H9 (cell line): ENCODE data around the gene B4GALNT2. TPM values are rescaled to one million over a fixed set of nuclear protein-coding genes. Genes with fewer than 3 reads are reported as not detected.

Experiments
- DNase-seq: peaks from one replicate; pipeline ENCODE4 v3.0.0-alpha.2; 2017
- H2AFZ ChIP-seq: one replicate; pipeline ENCODE4 v1.6.1; 2013; ENCODE audit warnings: mild to moderate bottlenecking, low read length, control low read depth, moderate library complexity
- H2AK5ac ChIP-seq: 2 replicates; pipeline ENCODE4 v1.6.1; 2013; ENCODE audit warnings: low read length, control low read depth, mixed read lengths; ENCODE audit not compliant: insufficient read length
- H2BK120ac ChIP-seq: one replicate; pipeline ENCODE4 v1.6.1; 2013; ENCODE audit warnings: low read depth, mild to moderate bottlenecking, low read length, control low read depth, inconsistent platforms; ENCODE audit not compliant: poor library complexity, severe bottlenecking
- H2BK12ac ChIP-seq: 2 replicates; pipeline ENCODE4 v1.6.1; 2013; ENCODE audit warnings: low read length, control low read depth, mixed read lengths, low read depth; ENCODE audit not compliant: insufficient read length
- H2BK15ac ChIP-seq: 2 replicates; pipeline ENCODE4 v1.6.1; 2013; ENCODE audit warnings: low read depth, low read length, control low read depth
- H2BK20ac ChIP-seq: one replicate; pipeline ENCODE4 v1.6.1; 2013; ENCODE audit warnings: low read depth, mild to moderate bottlenecking, low read length, control low read depth, inconsistent platforms; ENCODE audit not compliant: poor library complexity, severe bottlenecking
- H2BK5ac ChIP-seq: 2 replicates; pipeline ENCODE4 v1.6.1; 2013; ENCODE audit warnings: low read length, control low read depth, mixed read lengths; ENCODE audit not compliant: insufficient read length
- H3K14ac ChIP-seq: 2 replicates; pipeline ENCODE4 v1.6.1; 2013; ENCODE audit warnings: low read length, control low read depth; ENCODE audit not compliant: insufficient read depth
- H3K18ac ChIP-seq: 2 replicates; pipeline ENCODE4 v1.6.1; 2013; ENCODE audit warnings: low read depth, mild to moderate bottlenecking, mixed read lengths, low read length, control low read depth; ENCODE audit not compliant: insufficient read length
- H3K23ac ChIP-seq: 2 replicates; pipeline ENCODE4 v1.6.1; 2013; ENCODE audit warnings: low read length, control low read depth, mixed read lengths, low read depth; ENCODE audit not compliant: insufficient read length
- H3K23me2 ChIP-seq: 2 replicates; pipeline ENCODE4 v1.6.1; 2013; ENCODE audit warnings: low read depth, mild to moderate bottlenecking, mixed read lengths, low read length, control low read depth; ENCODE audit not compliant: insufficient read length, poor library complexity, severe bottlenecking
- H3K27ac ChIP-seq: 2 replicates; pipeline ENCODE4 v1.5.1; 2013; ENCODE audit warnings: low read length, control low read depth, mixed read lengths, low read depth; ENCODE audit not compliant: insufficient read length
- H3K27me3 ChIP-seq: 2 replicates; pipeline ENCODE4 v1.6.1; 2013; ENCODE audit warnings: low read length, control low read depth, inconsistent platforms; ENCODE audit not compliant: insufficient read depth
- H3K4ac ChIP-seq: 2 replicates; pipeline ENCODE4 v1.6.1; 2013; ENCODE audit warnings: low read depth, mild to moderate bottlenecking, control low read depth, inconsistent platforms, low read length, moderate library complexity
- H3K4me1 ChIP-seq: 2 replicates; pipeline ENCODE4 v1.6.1; 2013; ENCODE audit warnings: low read length, control low read depth, inconsistent platforms; ENCODE audit not compliant: insufficient read depth
- H3K4me2 ChIP-seq: 2 replicates; pipeline ENCODE4 v1.6.1; 2013; ENCODE audit warnings: low read length, control low read depth, mixed read lengths; ENCODE audit not compliant: insufficient read length, insufficient read depth
- H3K56ac ChIP-seq: 2 replicates; pipeline ENCODE4 v1.6.1; 2013; ENCODE audit warnings: low read depth, mild to moderate bottlenecking, mixed read lengths, low read length, control low read depth; ENCODE audit not compliant: insufficient read length
- H3K79me1 ChIP-seq: 2 replicates; pipeline ENCODE4 v1.6.1; 2013; ENCODE audit warnings: low read depth, mild to moderate bottlenecking, moderate library complexity, low read length, control low read depth, inconsistent platforms; ENCODE audit not compliant: insufficient read depth, poor library complexity, severe bottlenecking
- H3K79me2 ChIP-seq: 2 replicates; pipeline ENCODE4 v1.6.1; 2013; ENCODE audit warnings: low read length, control low read depth, inconsistent platforms; ENCODE audit not compliant: insufficient read depth
- H3K9ac ChIP-seq: 2 replicates; pipeline ENCODE4 v1.6.1; 2013; ENCODE audit warnings: low read length, control low read depth, mixed read lengths; ENCODE audit not compliant: insufficient read length; ENCODE audit errors: extremely low read depth
- H3K9me3 ChIP-seq: one replicate; pipeline ENCODE4 v1.6.1; 2013; ENCODE audit warnings: low read depth, low read length, inconsistent platforms; ENCODE audit not compliant: control insufficient read depth
- H3T11ph ChIP-seq: one replicate; pipeline ENCODE4 v1.6.1; 2013; ENCODE audit warnings: mild to moderate bottlenecking, low read length, control low read depth, inconsistent platforms
- H4K20me1 ChIP-seq: one replicate; pipeline ENCODE4 v1.6.1; 2013; ENCODE audit not compliant: control insufficient read depth, insufficient read length, insufficient read depth
- H4K5ac ChIP-seq: 2 replicates; pipeline ENCODE4 v1.6.1; 2013; ENCODE audit warnings: low read depth, mild to moderate bottlenecking, mixed read lengths, low read length, control low read depth; ENCODE audit not compliant: insufficient read length
- H4K8ac ChIP-seq: replicated peaks from 2 replicates; pipeline ENCODE4 v1.6.1; 2013; ENCODE audit warnings: low read length, control low read depth, mixed read lengths, low read depth; ENCODE audit not compliant: insufficient read length
- H4K91ac ChIP-seq: 2 replicates; pipeline ENCODE4 v1.6.1; 2013; ENCODE audit warnings: low read depth, mild to moderate bottlenecking, moderate library complexity, mixed read lengths, low read length, control low read depth; ENCODE audit not compliant: insufficient read length
- H3K27ac Mint-ChIP-seq, 3 experiments: 2 replicates in 2 of 3; 3 replicates in 1 of 3; pipeline ENCODE4 v1.8.0; 2020 to 2021; ENCODE audit warnings: mixed read lengths in 3 of 3, mild to moderate bottlenecking in 1 of 3, moderate library complexity in 1 of 3
- H3K27me3 Mint-ChIP-seq: 2 replicates; pipeline ENCODE4 v1.8.0; 2021; ENCODE audit warnings: low read depth, mild to moderate bottlenecking, moderate library complexity, mixed read lengths
- H3K36me3 Mint-ChIP-seq, 3 experiments: 2 replicates in 2 of 3; 3 replicates in 1 of 3; pipeline ENCODE4 v1.8.0; 2020 to 2021; ENCODE audit warnings: low read depth in 3 of 3, mixed read lengths in 3 of 3; ENCODE audit not compliant: insufficient read depth in 1 of 3
- H3K4me1 Mint-ChIP-seq, 2 experiments: 2 replicates each; pipeline ENCODE4 v1.8.0; 2020; ENCODE audit warnings: mixed read lengths in 2 of 2
- H3K4me3 Mint-ChIP-seq, 2 experiments: 2 replicates in 1 of 2; 3 replicates in 1 of 2; pipeline ENCODE4 v1.8.0; 2020 to 2021; ENCODE audit warnings: mild to moderate bottlenecking in 2 of 2, mixed read lengths in 2 of 2, moderate library complexity in 1 of 2
- H3K9me3 Mint-ChIP-seq, 2 experiments: 2 replicates in 1 of 2; 3 replicates in 1 of 2; pipeline ENCODE4 v1.8.0; 2020; ENCODE audit warnings: mild to moderate bottlenecking in 2 of 2, mixed read lengths in 2 of 2, moderate library complexity in 1 of 2
- CTCF ChIP-seq: fragments of 200-600 bp; sonication (generic); conservative IDR thresholded peaks from 3 replicates; pipeline ENCODE4 v1.8.0; 2021; ENCODE audit warnings: antibody characterized with exemption, mild to moderate bottlenecking
- WGBS: extraction: QIAGEN DNeasy Blood & Tissue Kit; methylation state at CpG from one replicate; pipeline ENCODE4 v1.1.7; 2013; ENCODE audit warnings: missing lambda C conversion rate, low lambda C conversion rate, mixed read lengths; ENCODE audit not compliant: insufficient read length; ENCODE audit errors: extremely low coverage; 5-methylcytosine and 5-hydroxymethylcytosine counted together
- total RNA-seq: library from RNA; stranded (reverse); gene quantifications from 2 replicates; pipeline ENCODE4 v1.2.1, GENCODE V29; 2021

B4GALNT2 gene
- total RNA-seq, 1 experiment from 2014 or later = not detected

- DNase-seq = no peak
- Histone ChIP-seq H2AK5ac (no peak overlapping the region), H4K8ac (no peak overlapping the region), H2BK120ac (no peak overlapping the region), H3K9ac (no peak overlapping the region), H4K5ac (no peak overlapping the region), H3K56ac (no peak overlapping the region), H3K9me3 (no peaks in the 10 kb centered on the region), H3K23ac (no peak overlapping the region), H3K4me2 (no peak overlapping the region), H3K79me1 (no peaks in the 10 kb centered on the region), H2BK15ac (no peak overlapping the region), H3K14ac (no peak overlapping the region), H3T11ph (no peak overlapping the region), H3K4me1 (no peaks in the 10 kb centered on the region), H3K79me2 (no peaks in the 10 kb centered on the region), H3K23me2 (no peaks in the 10 kb centered on the region), H2BK5ac (no peak overlapping the region), H3K27ac (no peak overlapping the region), H4K91ac (no peak overlapping the region), H4K20me1 (no peaks in the 10 kb centered on the region), H2AFZ (no peak overlapping the region), H3K18ac (no peak overlapping the region), H3K4ac (no peak overlapping the region), H2BK12ac (no peak overlapping the region), H2BK20ac (no peak overlapping the region), H3K27me3 (no peaks in the 10 kb centered on the region; the same call in none of the 2 replicates)
- WGBS = no CpG with 5 or more reads among the region's 6 CpGs
- no peak overlapping the region for H3K27ac Mint-ChIP-seq
- no peak for TF ChIP-seq CTCF
- peaks cover 3 to 16% (median 10%) of the 10 kb centered on the region in 3 experiments; a peak in 6 of 7 replicates for H3K36me3 Mint-ChIP-seq
- H3K27me3 Mint-ChIP-seq = peaks cover 14% of the 10 kb centered on the region
- H3K9me3 Mint-ChIP-seq = peaks cover 21 to 23% of the 10 kb centered on the region in 2 experiments
- peaks cover 2 to 6% of the 10 kb centered on the region in 2 experiments; a peak in 2 of 4 replicates for H3K4me1 Mint-ChIP-seq
- no peak overlapping the region for H3K4me3 Mint-ChIP-seq
Measured at GRCh38 chr17:49121696-49122292, 10.8 kb upstream of the B4GALNT2 start.
